Measurements from ENCODE around the gene TSPAN15.

Gene TSPAN15

DNA sequence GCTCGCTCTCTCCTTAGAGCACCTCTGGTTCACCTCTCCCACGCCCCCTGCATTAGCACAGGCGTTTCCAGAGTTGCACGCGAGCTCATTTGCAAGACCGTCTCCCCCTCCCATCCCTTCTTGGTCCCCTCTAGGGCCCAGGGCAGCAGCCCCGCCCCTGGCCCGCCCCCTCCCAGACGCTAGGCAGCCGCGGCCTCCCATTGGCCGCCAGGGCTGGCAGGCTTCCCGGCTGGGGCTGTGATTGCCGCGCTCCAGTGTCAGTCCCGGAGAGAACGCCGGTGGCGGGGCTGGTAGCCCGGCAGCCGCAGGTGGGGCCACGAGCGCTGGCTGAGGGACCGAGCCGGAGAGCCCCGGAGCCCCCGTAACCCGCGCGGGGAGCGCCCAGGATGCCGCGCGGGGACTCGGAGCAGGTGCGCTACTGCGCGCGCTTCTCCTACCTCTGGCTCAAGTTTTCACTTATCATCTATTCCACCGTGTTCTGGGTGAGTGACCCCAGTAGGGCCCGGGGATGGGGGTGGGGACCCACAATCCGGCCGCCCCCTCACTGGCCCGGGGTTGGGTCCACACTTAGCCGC, at the start of gene TSPAN15:
Gene TSPAN15, plus strand, starts transcription at position 257 of the 575 bp plus-strand sequence. Its CDS starts 130 bp downstream, at position 387.
- peak; percentile 38 to 60 for DNase-seq (ENCODE audit: low read depth in 2 of 2)

DNA sequence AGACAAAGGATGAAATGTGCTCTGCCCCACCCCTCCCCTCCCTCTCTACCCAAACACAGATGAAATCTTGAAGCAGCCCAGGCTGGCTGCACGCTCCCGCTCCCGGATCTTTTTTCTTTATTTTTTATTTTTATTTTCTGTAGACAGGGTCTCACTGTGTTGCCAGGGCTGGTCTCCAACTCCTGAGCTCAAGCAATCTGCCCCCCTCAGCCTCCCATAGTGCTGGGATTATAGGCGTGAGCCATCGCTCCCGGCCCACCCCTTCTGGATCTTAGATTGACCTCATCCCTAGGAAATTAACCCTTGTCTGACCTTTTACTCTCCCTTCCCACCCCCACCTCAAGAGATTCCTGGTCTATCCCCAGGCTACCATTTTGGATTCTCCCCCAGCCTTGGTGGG, 48.9 kb upstream of the TSPAN15 start:
- no peak for DNase-seq (ENCODE audit: low read depth in 2 of 2)

DNA sequence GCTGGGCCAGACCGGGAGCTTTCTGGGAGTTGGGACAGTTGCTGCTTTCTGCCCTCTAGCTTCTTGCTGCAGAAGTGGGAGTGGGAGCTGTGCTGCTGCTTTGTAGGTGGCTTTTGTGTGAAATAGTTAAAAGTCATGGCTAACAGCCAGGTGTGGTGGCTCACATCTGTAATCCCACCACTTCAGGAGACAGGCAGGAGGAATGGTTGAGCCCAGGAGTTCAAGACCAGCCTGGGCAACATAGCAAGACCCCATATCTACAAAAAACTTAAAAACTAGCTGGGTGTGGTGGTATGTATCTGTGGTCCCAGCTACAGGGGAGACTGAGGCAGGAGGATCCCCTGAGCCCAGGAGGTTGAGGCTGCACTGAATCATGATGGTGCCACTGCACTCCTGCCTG, 48.2 kb upstream of the TSPAN15 start:
- no peak for DNase-seq (ENCODE audit: low read depth in 2 of 2)

DNA sequence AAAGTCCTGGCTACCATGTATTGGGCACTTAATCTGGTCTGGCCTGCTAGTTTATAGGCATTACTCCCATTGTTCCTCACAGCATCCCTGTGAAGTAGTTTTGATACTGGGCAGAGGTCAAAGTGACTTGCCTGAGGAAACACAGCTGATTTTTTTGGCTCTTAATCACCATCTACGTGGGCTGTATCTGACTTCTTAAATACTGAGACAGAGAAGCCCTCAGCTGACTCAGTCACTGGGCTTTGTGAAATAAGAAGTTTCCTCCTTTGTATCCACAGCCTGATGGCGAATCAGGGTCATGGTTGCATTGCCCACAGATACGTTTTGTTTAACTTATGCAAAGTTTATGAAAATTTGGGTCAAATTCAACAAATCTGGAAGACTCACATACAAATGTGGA, 47.7 kb upstream of the TSPAN15 start:
- DNase-seq (ENCODE audit: low read depth in 2 of 2): no peak

DNA sequence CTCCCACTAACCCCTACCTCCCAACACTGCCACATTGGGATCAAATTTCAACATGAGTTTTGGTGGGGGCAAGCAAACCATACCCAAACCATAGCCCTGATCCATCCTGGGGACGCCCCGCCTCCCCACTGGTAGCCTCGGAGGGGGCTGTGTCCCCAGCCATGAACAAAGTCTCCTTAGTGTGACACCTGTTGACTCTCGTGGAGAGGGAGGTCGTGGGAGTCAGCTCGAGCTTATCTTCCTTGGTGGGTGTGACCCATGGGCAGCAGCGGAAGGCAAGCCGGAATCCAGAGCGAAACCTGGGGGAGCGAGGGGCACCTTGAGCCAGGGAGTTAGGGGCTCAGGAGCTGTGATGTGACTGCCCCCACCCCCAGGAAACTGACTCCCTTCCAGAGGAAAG, 46.5 kb upstream of the TSPAN15 start:
- no peak for DNase-seq (ENCODE audit: low read depth in 2 of 2)

DNA sequence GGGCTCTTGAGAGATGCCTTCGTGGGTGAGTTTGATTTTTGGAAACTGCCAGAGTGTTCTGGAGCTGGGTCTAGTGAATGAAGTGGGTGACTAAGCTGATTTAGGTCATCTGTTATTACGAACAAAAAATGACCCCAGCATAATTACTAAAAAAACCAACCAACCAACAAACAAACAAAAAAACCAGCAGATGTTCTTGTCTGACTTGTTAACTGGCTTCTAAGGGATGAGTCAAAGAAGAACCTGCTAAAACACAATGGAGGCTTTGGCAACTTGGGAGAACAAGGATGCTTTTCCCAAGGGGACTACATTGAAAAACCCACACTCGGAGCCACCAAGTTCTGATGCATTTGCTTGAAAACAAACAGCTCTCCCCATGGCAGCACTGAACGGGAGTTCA, 46.0 kb upstream of the TSPAN15 start:
- DNase-seq (ENCODE audit: low read depth in 2 of 2): no peak

DNA sequence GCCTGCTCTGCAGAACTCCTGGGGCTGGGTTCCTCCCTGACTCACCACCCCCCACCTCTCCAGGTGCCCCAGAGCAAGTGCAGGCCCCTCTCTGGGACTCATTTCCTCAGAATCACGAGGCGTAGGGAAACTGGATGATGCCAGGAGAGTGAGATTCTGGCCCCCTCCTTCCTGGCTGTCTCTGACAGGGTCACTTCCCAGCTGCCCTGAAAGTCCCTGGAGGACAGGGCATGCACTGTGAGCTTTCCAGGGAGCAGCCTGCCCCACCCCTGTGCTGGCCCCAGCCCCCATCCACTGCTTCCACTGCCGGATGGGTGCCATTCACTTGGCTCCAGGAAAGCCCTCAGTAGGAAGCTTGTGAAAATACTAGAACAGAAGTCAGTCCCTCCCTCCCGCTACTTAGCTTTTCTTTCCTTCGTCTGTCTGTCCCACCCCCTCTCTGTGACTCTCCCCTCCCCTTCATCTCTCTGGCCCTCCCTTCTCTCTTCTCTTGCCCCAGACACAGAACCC, 44.9 kb upstream of the TSPAN15 start:
- DNase-seq (ENCODE audit: low read depth in 2 of 2): no peak

DNA sequence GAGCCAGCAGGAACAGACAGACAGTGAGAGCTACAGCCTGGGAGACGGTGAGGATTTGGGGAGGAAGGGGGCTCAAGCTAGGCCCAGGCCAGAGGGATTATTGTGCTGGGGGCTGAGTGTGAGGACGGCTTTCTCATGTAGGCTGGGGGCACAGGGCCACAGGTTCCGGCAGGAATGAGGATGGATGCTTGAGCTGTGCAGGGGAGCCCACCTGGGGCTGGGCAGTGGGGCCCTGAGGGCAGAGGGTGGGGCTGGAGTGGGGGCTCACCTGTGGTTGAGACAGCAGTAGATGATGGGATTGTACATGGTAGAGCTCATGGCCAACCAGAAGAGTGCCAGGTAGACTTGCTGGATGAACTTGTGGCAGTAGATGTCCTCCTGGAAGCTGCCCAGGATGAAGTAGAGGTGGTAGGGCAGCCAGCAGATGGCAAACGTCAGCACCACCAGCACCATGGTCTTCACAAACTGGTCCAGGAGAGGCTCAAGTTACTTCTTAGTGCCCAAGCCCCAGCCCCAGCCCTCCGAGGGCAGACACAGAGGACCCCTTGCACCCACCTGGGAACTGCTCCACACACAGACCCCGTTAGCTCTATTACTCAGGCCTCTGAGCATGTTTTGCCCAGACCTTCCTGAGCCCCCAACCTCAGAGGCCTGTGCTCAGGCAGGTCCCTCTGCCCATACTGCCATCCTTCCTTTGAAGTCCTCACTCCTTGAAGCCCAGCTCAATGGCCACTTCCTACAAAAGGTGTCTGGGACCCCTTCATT, 44.3 kb upstream of the TSPAN15 start:
- DNase-seq (ENCODE audit: low read depth in 2 of 2): no peak

DNA sequence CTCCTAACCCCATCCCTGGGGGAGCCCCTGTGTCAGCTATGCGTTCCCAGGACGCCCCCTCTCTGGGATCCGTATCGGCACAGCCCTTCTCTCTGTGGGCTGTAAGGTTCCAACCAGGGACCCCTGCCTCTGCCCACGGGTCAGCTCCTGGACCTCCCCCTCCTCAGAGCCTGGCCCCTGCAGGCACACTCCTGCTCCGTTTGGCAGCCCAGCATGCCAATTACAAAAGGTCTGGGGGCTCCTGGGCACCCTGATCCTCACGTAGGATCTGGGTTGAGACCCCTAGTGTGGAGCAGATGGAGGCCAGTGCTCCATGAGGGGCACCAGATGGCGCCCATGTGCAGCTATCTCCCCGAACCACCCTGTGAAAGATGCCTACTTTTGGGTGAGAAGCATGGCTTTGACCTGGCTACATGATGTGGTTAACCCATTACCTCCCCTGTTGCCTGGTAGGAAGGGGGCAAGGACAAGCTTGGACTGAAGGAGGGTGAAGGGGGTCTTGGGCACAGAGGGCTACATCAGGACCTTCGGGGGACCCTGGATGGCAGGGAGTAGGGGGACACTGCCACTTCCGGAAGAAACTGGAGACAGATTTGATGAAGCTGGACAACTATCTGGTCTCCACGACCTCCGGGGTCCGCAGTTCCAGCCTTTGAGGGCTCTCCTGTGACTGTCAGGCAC, 43.5 kb upstream of the TSPAN15 start:
- DNase-seq (ENCODE audit: low read depth in 2 of 2): no peak

DNA sequence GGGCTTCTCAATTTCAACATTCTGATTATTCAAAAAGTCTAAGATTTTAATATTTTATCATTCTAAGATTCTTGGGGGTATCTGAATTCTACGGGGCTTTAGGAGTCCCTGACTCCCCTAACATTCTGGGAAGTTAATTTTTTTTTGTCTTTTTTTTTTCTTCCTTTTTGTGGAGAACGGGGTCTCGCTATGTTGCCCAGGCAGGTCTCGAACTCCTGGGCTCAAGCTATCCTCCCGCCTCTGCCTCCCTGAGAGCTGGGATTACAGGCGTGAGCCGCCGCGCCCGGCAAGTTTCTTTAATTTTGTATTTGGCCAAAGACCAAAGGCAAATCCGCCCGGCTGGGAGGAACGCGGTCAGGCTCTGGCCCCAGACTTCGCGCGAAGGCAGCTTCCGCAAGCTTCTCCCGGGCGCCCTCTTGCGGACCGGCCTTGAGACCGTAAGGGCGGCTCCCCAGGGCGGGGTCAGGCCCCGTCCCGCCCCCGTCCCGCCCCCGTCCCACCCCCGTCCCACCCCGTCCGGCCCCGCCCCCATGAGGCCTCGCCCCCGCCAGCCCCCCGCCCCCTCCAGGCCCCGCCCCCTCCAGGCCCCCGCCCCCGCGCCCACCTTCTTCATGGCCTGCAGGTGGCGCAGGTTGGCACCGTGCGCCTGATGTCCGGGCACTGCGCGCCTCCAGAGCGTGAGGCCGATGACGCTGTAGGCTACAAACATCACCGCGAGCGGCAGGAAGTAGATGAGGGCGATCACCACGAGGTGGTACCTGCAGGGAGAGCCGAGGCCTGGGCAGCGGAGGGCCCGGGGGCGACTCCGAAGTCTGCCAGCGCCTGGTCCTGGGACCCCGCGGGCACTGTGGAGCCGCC, 42.7 kb upstream of the TSPAN15 start:
- DNase-seq (ENCODE audit: low read depth in 2 of 2): peak; percentile 75 to 83

DNA sequence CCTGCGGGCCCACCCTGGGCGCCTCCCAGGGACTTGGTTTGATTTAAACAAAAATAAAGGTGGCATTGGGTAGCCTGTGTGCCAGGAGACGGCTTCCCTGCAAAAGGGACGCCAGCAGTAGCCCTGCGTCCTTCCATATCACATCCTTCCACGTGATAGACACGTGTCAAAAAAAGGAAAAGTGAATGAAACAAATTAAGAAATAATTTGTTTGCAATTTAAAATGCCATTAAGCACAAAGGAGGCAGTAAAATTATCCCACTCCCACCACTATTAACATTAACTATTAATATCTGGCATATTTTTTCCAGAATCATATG, 42.1 kb upstream of the TSPAN15 start:
- DNase-seq (ENCODE audit: low read depth in 2 of 2): no peak

DNA sequence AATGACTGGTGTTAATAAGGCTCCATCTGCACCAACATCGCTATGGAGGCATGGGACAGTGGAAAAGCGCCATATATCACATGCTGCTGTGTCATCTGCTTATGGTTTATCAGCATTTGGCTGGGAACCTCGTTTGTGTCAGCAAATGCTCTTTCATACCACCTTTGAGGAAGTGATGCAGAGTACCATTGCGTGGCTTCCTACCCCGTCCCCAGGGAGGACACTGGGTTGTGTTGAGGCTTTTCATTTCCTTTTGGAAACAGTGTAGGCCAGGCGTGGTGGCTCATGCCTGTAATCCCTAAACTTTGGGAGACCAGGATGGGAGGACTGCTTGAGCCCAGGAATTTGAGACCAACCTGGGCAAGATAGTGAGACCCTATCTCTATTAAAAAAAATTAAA, 41.3 kb upstream of the TSPAN15 start:
- no peak for DNase-seq (ENCODE audit: low read depth in 2 of 2)

DNA sequence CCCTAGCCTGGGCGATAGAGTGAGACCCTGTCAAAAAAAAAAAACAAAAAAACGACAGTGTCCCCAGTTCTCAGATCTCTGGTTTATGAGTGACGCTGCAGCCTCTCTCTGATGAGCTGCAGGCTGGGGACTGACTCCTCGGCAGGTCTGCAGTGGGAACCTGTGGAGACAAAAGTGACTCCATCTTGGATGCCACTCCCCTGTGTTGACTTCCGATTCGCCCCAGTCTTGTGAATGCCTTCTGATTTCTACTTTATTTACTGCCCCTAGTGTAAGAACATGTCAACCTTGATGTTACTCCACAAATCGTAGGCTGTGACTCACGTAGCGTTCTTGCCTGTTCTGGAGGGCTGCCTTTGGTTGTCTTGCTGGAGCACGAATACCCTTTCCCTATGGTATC, 40.8 kb upstream of the TSPAN15 start:
- DNase-seq (ENCODE audit: low read depth in 2 of 2): no peak

DNA sequence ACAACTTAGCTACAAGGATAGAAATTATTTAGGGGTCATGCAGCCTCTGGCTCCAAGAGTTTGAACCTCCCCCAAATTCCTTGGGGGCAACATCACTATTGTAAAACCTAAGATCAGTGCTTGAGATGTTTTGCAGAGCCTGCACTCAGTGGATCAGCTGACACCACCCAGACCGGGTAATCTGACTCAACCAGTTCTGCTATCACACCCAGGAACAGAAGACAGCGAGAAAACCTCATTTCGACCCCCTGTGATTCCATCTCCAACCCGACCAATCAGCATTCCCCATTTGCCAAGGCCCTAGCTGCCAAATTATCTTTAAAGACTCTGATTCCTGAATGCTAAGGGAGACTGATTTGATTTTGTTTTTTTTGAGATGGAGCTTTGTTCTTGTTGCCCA, 39.8 kb upstream of the TSPAN15 start:
- DNase-seq (ENCODE audit: low read depth in 2 of 2): no peak

DNA sequence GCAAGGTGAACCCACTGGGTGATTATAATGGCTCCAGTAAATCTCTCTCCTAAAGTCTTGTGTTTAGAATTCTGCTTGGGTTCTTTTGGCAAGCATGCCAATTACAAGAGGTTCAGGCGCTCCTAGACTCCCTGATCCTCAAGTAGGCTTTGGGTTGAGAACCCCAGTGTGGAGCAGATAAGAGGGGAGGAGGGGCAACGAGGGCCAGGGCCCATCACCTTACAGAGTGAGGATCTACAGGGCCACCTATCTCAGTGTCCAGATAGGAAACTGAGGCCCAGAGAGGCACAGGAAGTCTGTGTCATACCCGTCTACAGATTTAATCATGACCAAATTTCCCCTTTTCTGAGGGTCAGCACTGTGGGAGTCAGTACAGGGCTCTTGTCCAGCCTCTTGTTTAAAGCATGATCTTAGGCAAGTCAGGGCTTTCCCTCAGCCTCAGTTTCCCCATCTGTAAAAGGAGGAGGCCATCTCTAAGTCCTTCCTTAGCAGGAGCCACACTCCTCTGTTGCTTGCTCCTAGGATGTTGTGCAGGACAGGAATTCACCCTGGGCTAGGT, 39.0 kb upstream of the TSPAN15 start:
- DNase-seq (ENCODE audit: low read depth in 2 of 2): no peak

DNA sequence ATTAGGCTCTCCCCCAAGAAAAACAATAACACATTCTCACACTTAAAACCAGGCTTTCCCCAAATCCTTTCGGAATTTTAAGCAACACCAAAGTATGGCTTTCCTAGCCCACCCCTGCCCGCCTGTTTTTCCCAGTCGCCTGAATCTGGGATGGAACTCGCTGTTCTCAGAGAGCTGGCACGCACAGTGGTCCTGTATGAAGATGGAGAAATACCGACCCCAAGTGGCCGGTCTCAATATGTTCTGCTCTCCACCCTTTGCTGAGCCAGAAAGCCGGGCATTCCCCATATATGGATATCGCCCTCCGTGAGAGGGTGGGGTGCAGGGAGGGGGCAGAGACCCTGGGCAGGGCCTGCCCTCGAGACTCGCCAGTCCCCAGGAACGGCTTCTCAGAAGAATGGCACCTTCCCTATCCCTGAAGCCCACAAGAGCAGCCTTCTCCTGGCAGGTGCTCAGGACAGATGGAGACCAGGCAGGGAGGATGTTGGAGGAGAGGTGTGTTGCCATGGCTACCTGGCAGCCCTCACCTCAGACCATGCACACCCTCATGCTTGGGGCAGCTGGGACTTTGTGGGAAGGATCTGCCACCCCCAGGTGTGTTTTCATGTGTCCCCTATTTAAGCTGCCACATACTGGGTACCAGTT, 37.9 kb upstream of the TSPAN15 start:
- DNase-seq (ENCODE audit: low read depth in 2 of 2): no peak

DNA sequence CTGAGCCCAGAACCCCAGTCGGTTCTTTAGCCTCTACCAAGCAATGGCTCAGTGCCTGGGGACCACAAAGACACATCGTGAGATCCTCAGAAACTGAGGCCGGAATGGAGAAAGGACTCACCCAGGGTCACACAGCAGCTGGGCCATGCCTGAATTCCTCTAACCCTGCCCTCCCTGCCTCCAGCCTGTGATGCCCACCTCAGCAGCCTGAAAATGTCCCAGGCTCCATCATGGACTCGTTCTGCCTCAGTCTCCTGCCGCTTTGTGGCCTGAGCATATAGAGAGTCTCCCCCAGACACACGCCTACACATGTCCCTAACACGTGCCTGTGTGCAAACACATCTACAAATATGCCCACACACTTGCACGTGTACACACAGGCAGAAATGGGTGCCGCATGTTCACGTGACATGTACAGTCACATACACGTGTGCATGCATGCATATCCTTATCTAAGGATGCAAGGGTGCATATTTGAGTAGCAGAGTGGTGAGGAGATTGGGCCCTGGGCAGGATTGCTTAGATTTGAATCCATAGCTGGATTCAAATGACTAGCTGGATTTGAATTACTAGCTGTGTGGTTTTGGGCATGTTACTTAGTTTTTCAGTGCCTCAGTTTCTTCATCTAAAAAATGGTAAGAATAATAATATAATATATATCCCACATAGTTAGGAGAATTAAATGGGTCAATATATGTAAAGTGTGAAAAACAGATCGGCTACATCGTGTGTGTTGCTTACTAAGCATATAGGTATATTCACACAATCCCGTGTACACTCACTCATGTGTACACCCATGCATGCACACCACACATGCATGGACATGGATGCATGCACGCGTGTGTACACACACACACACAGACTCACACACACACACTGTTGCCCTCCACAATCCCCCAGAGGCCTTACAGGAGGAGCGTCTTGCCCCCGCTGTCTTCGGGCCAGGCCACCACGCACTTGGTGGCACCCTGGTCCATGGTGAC, 36.9 kb upstream of the TSPAN15 start:
- no peak for DNase-seq (ENCODE audit: low read depth in 2 of 2)

DNA sequence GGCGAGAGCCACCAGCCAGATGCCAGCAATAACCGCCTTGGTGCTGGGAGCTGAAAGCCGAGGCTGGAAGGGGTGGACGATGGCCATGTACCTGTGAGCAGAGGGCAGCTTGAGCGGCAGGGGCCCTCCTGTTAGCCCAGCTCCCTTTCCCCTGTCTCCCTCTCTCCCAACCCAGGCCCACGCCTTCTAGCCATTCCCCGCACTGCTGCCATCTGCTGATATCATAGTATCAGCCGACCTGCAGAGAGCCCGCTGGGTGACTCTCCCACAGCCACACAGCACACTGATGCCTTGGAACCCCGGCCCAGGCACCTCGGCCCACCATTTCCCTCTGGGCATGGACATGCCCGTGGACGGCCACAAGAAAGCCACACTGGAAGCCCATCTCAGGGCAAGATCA, 36.2 kb upstream of the TSPAN15 start:
- no peak for DNase-seq (ENCODE audit: low read depth in 2 of 2)

DNA sequence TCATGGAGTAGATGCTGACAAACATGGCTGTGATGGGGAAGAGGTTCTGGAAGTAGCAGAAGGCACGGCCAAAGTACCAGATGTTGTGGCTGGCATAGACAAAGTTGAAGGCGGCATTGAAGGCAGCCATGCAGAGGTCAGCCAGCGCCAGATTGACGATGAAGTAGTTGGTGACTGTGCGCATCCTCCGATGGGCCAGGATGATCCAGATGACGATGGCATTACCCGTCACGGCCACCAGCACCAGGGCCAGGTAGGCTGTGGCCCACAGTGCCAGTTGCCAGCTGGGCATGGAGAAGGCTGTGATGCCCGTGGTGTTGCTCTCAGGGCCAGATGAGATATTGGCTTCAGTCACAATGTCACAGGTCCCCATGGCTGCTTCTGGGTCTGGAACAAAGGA, 35.3 kb upstream of the TSPAN15 start:
- DNase-seq (ENCODE audit: low read depth in 2 of 2): no peak

DNA sequence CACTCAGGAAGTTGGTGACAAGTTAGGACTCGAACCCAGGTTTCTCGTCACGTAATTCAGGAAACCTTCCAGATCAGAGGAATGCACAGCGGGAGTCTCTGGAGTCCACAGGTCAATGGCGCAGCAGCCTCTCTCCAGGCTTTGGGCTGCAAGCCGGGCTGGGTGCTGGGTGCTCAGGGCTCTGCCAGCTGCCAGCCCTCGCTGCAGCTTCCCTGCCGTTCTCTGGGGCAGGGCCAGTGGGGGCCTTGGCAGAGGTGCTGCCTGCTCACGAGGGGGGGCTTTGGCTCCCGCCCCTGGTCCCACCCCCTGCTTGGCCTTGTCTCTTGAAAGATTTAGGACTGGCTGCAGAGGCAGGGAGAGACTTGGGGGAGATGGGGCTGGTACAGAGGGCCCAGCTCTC, 34.6 kb upstream of the TSPAN15 start, which contains the start of gene TACR2:
Gene TACR2, minus strand, starts transcription at position 224 of the 400 bp plus-strand sequence. CDS start 595 bp downstream, outside the sequence.
- DNase-seq (ENCODE audit: low read depth in 2 of 2): no peak

All from stimulated activated CD8-positive, alpha-beta memory T cell treated with anti-CD3 and anti-CD28 coated beads, Interleukin-2, amount 100 ng/mL, for 1 hour (primary cell).